ENCODE measurements around the gene FUNDC2.

FUNDC2 gene

GRCh38 chrX:155070975-155071693 lies 44.5 kb downstream of the FUNDC2 start, which contains the start of the genes BRCC3, CMC4 and MTCP1:
Gene BRCC3 (plus strand): TSS chrX:155071508. CDS start chrX:155071528, 20 bp downstream.
Gene CMC4 (minus strand): TSS chrX:155071136. CDS start chrX:155064023, 7,113 bp downstream.
Gene MTCP1 (minus strand): TSS chrX:155071136. CDS start chrX:155066010, 5,126 bp downstream.
- DNase-seq: peak; percentile 96

- DNase-seq: peak; percentile 55
Measured at GRCh38 chrX:155071694-155072280, 45.1 kb downstream of the FUNDC2 start.

GRCh38 chrX:155086202-155086840 lies 59.7 kb downstream of the FUNDC2 start:
- DNase-seq: peak; percentile 34

- no peak for DNase-seq
Measured at GRCh38 chrX:155086961-155087735, 60.5 kb downstream of the FUNDC2 start.

- peak; percentile 51 for DNase-seq
Measured at GRCh38 chrX:155094468-155095061, 67.9 kb downstream of the FUNDC2 start.

GRCh38 chrX:155105919-155106318 lies 79.3 kb downstream of the FUNDC2 start:
- DNase-seq: no peak

- no peak for DNase-seq
Measured at GRCh38 chrX:155108427-155108826, 81.8 kb downstream of the FUNDC2 start.
